Measurements from ENCODE around the gene IL36G.

GRCh38 chr2:113009622-113010021 lies 31.8 kb downstream of the IL36G start:
- TF ChIP-seq, protein P1, sequence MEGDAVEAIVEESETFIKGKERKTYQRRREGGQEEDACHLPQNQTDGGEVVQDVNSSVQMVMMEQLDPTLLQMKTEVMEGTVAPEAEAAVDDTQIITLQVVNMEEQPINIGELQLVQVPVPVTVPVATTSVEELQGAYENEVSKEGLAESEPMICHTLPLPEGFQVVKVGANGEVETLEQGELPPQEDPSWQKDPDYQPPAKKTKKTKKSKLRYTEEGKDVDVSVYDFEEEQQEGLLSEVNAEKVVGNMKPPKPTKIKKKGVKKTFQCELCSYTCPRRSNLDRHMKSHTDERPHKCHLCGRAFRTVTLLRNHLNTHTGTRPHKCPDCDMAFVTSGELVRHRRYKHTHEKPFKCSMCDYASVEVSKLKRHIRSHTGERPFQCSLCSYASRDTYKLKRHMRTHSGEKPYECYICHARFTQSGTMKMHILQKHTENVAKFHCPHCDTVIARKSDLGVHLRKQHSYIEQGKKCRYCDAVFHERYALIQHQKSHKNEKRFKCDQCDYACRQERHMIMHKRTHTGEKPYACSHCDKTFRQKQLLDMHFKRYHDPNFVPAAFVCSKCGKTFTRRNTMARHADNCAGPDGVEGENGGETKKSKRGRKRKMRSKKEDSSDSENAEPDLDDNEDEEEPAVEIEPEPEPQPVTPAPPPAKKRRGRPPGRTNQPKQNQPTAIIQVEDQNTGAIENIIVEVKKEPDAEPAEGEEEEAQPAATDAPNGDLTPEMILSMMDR (IDR thresholded peaks at IDR 0.05): no peak
- TF ChIP-seq POLR2AphosphoS5 (IDR thresholded peaks at IDR 0.05): no peak

All from prostate gland (tissue), 2 donors.